Measurements from ENCODE around the gene PPHLN1. TPM values are rescaled to one million over a fixed set of nuclear protein-coding genes. Genes with fewer than 3 reads are reported as not detected.
A peak's percentile ranks its signal among the peaks of the same experiment; 100 is the strongest.

PPHLN1 gene
- 76.2 and 77.3 TPM in 2 replicates for total RNA-seq (2014; rRNA removed)
- 41.4 TPM for polyA plus RNA-seq (2012)

DNA sequence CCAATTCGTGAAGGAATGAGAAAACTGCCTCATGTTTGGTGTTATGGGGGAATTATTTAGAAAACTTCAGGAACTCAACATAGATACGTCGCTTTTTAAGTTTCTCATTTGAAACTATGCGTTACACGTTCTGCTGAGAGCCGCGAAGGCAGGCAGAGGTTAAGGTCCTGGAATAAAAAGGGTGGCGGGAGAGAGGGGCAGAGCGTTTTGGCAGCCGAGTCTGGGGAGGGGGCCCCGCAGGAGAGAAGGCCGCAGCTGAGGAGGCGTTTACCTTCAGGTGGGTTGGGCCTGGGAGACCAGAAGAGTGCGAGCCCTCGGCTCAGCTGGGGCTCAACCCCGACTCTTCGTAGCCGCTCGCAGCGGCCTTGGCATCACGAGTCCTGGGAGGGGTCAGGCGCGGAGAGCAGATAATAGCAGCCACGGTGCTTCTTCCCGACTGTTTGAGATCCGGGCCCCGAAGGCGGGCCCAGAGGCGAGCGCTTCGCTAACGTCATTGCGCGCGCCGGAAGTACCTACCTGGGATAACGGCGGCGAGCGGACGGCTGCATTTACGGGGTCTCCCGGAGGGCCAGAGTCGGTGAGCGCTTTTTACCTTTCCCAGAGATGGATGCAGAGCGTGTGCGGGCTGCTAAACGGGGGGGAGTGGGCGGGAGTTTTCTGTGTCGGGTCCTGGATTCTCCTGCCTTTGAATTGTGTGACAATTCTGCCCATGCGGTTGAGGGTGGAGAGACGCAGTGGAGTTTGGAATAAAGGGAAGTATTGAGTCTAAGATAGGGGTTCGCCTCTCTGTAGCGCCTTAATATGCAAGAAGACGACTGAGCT, at the start of gene PPHLN1, which contains the start of gene ZCRB1:
TSS of gene PPHLN1 (plus strand) at position 515 of the 822 bp plus-strand sequence. CDS start 9,736 bp downstream, outside the sequence.
TSS of gene ZCRB1 (minus strand) at position 442 of the 822 bp plus-strand sequence. CDS start 1,992 bp downstream, outside the sequence.
- DNase-seq (ENCODE audit: low read depth): peak; percentile 72

GRCh38 chr12:42277396-42278127, 48.4 kb upstream of the PPHLN1 start:
- DNase-seq (ENCODE audit: low read depth): no peak

DNA sequence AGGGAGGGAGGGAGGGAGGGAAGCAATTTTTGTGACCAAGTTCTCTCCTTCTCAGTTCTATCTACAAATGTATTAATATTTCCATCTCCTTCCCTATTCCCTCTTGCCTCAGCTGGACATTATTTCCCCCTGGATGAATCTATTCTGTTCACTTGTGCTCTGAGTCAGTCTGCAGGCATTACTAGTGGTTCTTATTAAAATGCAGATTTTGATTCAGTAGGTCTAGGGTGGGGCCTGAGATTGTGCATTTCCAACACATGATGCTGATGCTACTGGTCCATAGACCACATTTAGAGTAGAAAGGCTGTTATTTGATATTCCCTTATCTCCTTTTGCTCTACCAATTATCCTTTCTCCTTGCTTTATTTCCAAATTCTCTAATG, 47.8 kb upstream of the PPHLN1 start:
- no peak for DNase-seq (ENCODE audit: low read depth)

DNA sequence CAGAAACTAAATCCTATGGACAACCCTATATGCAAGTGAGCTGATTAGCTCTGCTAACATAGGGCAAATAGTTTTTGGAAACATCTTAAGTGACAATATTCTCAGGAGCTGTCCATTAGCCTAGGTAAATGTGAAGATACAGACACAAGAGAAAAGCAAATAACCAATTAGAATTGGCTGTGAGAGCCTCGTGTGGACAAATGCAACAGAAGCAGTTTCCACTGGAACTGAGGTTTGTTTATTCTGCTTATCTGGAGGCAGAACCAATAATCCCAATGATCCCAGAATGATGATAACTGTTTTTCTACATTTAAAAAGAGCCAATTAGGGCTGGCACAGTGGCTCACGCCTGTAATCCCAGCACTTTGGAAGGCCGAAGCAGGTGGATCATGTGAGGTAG, 44.7 kb upstream of the PPHLN1 start:
- no peak for DNase-seq (ENCODE audit: low read depth)

- no peak for DNase-seq (ENCODE audit: low read depth)
Observed at GRCh38 chr12:42281844-42282243, 44.1 kb upstream of the PPHLN1 start.

DNA sequence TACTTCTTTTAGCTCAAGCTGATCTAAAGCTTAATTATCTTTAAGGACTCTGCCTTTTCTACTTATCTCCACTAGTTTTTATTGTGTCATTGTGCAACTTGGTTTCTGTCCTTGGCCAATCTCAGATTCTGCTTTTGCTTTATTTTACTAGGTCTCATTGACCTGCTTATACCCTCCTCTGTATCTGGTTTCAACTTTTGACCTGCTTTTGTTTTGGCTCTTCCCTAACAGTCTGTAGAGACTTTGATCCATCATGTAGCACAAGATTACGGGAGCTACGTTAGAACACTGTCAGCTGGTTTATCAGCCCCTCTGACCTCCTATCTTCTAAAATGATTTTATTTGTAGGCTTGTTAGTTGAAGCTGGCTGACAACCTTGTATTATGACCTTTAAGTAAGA, 43.7 kb upstream of the PPHLN1 start:
- DNase-seq (ENCODE audit: low read depth): no peak

DNA sequence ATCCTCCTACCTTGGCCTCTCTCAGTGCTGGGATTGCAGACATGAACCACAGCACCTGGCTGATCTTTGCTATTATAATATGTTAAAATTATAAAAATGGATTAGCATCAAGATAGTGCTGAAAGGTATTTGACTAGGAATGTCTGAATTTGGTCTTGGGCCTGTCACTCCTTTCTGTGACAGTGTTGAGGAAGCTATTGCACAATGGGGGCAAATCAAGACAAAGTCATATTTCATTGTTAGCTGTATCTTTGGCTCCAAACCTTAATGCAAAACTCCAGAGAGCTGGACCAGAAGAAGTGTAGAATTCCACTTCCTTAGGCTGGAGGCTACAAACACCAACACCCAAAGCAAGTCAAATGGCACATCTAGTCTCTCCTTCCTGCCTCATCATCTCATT, 42.2 kb upstream of the PPHLN1 start:
- no peak for DNase-seq (ENCODE audit: low read depth)

- no peak for DNase-seq (ENCODE audit: low read depth)
Observed at GRCh38 chr12:42284157-42284556, 41.8 kb upstream of the PPHLN1 start.

DNA sequence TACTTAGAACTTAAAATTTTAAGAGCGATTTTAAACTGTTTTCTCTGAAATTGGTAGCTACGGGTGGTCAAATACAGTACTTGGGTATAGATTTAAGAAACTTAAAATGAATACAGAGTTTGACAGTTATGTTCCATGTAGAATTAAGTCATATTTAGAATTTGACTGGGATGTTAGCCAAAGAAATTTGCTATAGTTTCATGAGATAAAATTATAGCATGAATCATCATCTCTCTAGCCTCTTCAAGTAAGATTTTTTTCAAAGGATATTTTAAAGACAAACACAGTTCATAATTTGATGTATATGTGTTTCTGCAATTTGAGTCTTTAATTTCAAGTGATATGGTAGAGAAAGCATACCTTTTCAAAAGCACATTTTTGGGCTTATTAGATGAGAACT, 41.1 kb upstream of the PPHLN1 start:
- no peak for DNase-seq (ENCODE audit: low read depth)

GRCh38 chr12:42285431-42285830, 40.5 kb upstream of the PPHLN1 start:
- DNase-seq (ENCODE audit: low read depth): no peak

DNA sequence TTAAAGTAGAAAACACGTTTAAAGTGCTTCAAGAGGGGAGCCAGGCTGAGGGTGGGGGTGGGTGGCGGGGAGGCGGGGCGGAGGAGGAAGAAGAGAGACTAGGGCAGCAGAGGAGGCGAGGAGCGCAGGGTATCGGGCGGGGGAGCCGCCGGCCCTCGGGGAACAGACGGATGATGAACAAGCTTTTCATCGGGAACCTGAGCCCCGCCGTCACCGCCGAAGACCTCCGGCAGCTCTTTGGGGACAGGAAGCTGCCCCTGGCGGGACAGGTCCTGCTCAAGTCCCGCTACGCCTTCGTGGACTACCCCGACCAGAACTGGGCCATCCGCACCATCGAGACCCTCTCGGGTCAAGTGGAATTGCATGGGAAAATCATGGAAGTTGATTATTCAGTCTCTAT, 39.2 kb upstream of the PPHLN1 start:
- DNase-seq (ENCODE audit: low read depth): no peak

DNA sequence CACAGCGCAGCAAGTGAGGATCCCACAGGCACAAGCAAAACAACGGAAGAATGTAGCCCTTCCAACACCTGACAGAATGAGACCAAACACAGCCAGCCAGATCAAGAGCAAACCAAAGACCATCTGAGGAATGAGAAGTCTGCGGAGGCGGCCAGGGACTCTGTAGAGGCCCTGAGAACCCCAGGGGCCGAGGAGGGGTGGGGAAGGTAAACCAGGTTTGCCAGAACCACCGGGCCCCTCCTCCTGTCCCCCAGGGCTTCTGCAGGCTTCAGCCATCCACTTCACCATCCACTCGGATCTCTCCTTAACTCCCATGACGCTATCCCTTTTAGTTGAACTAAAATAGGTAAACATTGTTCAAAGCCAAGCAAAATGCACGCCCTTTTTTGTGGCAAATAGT, 37.4 kb upstream of the PPHLN1 start:
- DNase-seq (ENCODE audit: low read depth): no peak

- DNase-seq (ENCODE audit: low read depth): no peak
Observed at GRCh38 chr12:42291680-42292079, 34.3 kb upstream of the PPHLN1 start.

DNA sequence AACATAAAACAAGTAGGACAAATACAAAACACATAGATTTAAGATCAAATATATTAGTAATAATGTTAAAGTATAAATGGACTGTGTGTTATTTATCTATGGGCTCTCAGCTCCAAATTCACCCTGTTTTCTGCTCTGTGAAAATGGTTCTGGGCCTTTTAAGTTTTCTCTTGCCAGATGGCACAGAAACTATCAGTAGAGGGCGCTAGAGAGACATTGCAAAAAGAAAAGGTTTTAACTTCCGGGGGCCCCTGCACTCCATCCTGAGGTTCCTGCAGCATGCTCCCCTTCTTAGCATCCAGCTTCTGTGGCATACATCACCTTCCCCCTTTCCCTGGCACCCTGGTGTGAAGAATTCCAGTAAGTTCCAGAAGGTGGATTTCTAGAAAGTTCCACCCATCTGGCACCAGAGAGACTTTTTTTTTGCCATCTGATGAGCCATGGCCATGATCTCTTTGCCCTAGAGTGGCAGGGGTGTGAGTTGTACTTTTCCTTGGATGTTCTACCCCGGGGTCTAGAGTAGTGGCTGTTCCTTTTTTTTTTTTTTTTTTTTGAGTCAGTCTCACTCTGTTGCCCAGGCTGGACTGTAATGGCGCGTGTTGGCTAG, 29.4 kb upstream of the PPHLN1 start:
- no peak for DNase-seq (ENCODE audit: low read depth)

DNA sequence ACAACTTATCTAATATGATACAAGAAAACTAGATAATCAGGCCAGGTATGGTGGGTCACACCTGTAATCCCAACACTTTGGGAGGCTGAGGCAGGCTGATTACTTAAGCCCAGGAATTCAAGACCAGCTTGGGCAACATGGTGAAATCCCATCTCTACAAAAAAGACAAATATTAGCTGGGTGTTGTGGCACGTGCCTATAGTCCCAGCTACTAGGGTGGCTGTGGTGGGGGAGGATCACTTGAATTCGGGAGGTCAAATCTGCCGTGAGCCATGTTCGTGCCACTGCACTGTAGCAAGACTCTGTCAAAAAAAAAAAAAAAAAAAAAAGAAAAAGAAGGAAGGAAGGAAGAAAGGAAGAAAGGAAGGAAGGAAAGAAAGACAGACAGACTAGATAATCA, 27.1 kb upstream of the PPHLN1 start:
- no peak for DNase-seq (ENCODE audit: low read depth)

DNA sequence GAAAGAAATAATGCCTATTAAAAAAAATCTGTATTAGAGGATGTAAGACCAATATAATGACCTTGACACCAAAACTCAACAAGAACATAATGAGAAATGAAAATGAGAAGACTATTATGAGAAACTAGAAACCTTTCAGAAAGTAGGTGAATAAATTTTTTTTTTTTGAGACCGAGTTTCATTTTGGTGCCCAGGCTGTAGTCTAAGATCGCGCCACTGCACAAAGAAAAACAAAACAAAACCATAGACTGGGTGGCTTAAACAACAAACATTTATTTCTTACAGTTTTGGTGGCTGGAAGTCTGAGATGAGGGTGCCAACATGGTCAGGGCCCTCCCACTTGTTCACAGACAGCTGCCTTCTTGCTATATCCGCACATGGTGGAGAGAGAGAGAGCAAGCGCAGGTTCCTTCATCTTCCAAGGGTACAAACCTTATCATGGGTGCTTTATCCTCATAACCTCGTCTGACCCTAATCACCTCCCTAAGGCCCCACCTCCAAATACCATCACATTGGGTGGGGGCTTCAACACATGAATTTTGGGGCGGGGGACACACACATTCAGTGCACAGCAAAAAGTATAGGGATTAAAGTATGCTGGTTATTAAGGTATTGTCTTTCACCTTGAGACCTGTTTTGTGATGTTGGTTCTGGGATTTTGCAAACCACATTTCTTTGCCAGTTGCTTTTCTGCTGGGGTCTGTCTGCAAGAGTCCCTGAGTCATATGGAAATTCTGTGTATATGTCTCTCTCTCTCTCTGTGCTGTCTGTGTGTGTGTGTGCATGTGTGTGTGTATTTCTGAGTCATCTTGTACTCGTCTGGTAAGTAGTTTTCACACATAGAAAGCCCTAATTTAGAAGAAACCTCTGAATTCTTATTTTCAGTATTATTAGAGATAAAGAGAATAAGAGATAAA, 26.3 kb upstream of the PPHLN1 start:
- peak; percentile 66 for DNase-seq (ENCODE audit: low read depth)

GRCh38 chr12:42306297-42306696, 19.7 kb upstream of the PPHLN1 start:
- no peak for DNase-seq (ENCODE audit: low read depth)

- no peak for DNase-seq (ENCODE audit: low read depth)
Observed at GRCh38 chr12:42308390-42308789, 17.6 kb upstream of the PPHLN1 start.

GRCh38 chr12:42309996-42310395, 16.0 kb upstream of the PPHLN1 start:
- DNase-seq (ENCODE audit: low read depth): no peak

- DNase-seq (ENCODE audit: low read depth): no peak
Observed at GRCh38 chr12:42315108-42315507, 10.9 kb upstream of the PPHLN1 start.

GRCh38 chr12:42320796-42321195, 5.2 kb upstream of the PPHLN1 start:
- no peak for DNase-seq (ENCODE audit: low read depth)

All from LHCN-M2 (cell line).